WTC11 (cell line): ENCODE results near the gene CEBPA. TPM values are rescaled to one million over a fixed set of nuclear protein-coding genes. Genes with fewer than 3 reads are reported as not detected.
A peak's percentile ranks its signal among the peaks of the same experiment; 100 is the strongest.

ENCODE experiments used
- ATAC-seq: fragments of 200-7000 bp; cut with Tn5 transposase; 2 replicates; pipeline ENCODE4 v1.10.0; 2021; ENCODE audit warnings: mild to moderate bottlenecking, moderate library complexity
- CTCF ChIA-PET: fragments of 300-600 bp; sonication (Branson Sonifier 250); formaldehyde crosslinking; loops from one replicate; lab custom pipeline; 2021; ENCODE audit warnings: antibody characterized with exemption; lab: Charles Lee
- POLR2A ChIA-PET: fragments of 350-600 bp; sonication (Branson Sonifier 250); formaldehyde crosslinking; loops from one replicate; lab custom pipeline; 2021; ENCODE audit warnings: antibody characterized with exemption; lab: Charles Lee
- DNase-seq: peaks from one replicate; pipeline ENCODE4 v3.0.0; 2021; ENCODE audit warnings: low spot score
- H3K27ac Mint-ChIP-seq: 2 replicates; pipeline ENCODE4 v1.8.0; 2021; ENCODE audit warnings: mixed read lengths
- H3K27me3 Mint-ChIP-seq: 2 replicates; pipeline ENCODE4 v1.8.0; 2021; ENCODE audit warnings: low read depth, mild to moderate bottlenecking, moderate library complexity, mixed read lengths
- H3K36me3 Mint-ChIP-seq: 2 replicates; pipeline ENCODE4 v1.8.0; 2021; ENCODE audit warnings: mixed read lengths
- H3K4me1 Mint-ChIP-seq: 2 replicates; pipeline ENCODE4 v1.8.0; 2022; ENCODE audit warnings: mixed read lengths
- H3K4me3 Mint-ChIP-seq: 2 replicates; pipeline ENCODE4 v1.8.0; 2021; ENCODE audit warnings: mild to moderate bottlenecking, moderate library complexity, mixed read lengths
- H3K9me3 Mint-ChIP-seq: 2 replicates; pipeline ENCODE4 v1.8.0; 2021; ENCODE audit warnings: mixed read lengths
- CREB1 ChIP-seq: sonication (generic); formaldehyde crosslinking; IDR thresholded peaks from 2 replicates; pipeline ENCODE4 v1.8.0; 2023; ENCODE audit warnings: mild to moderate bottlenecking, missing genetic modification reagents
- GABPB1 ChIP-seq: sonication (generic); formaldehyde crosslinking; IDR thresholded peaks from 2 replicates; pipeline ENCODE4 v1.8.1; 2023; ENCODE audit warnings: mild to moderate bottlenecking, missing genetic modification reagents
- JUN ChIP-seq: sonication (generic); formaldehyde crosslinking; IDR thresholded peaks from 2 replicates; pipeline ENCODE4 v1.8.0; 2023; ENCODE audit warnings: mild to moderate bottlenecking, missing genetic modification reagents
- ZNF121 ChIP-seq: sonication (generic); formaldehyde crosslinking; IDR thresholded peaks from 2 replicates; pipeline ENCODE4 v1.8.0; 2023; ENCODE audit warnings: missing genetic modification reagents
- ZNF263 ChIP-seq: sonication (generic); formaldehyde crosslinking; IDR thresholded peaks from 2 replicates; pipeline ENCODE4 v1.8.1; 2022; ENCODE audit warnings: low read depth, mild to moderate bottlenecking, moderate library complexity, missing genetic modification reagents
- total RNA-seq: library from RNA; stranded (reverse); gene quantifications from 3 replicates; pipeline ENCODE4 v1.2.3, GENCODE V29; 2021
- TF ChIP-seq, protein P1 (sequence below): sonication (generic); formaldehyde crosslinking; IDR thresholded peaks from 2 replicates; pipeline ENCODE4 v1.8.0; 2022; ENCODE audit warnings: mild to moderate bottlenecking, missing genetic modification reagents
- TF ChIP-seq, protein P2 (sequence below): fragments of 200-600 bp; IDR thresholded peaks from 2 replicates; pipeline ENCODE4 v1.8.0; 2022; ENCODE audit warnings: antibody characterized with exemption
- TF ChIP-seq, protein P3 (sequence below): sonication (generic); formaldehyde crosslinking; IDR thresholded peaks from 2 replicates; pipeline ENCODE4 v1.8.1; 2023; ENCODE audit warnings: mild to moderate bottlenecking, missing genetic modification reagents
- TF ChIP-seq, protein P4 (sequence below): sonication (generic); formaldehyde crosslinking; IDR thresholded peaks from 2 replicates; pipeline ENCODE4 v1.8.1; 2023; ENCODE audit warnings: mild to moderate bottlenecking, missing genetic modification reagents

Gene CEBPA
- total RNA-seq, 1 experiment from 2014 or later = 5.6 TPM

DNA sequence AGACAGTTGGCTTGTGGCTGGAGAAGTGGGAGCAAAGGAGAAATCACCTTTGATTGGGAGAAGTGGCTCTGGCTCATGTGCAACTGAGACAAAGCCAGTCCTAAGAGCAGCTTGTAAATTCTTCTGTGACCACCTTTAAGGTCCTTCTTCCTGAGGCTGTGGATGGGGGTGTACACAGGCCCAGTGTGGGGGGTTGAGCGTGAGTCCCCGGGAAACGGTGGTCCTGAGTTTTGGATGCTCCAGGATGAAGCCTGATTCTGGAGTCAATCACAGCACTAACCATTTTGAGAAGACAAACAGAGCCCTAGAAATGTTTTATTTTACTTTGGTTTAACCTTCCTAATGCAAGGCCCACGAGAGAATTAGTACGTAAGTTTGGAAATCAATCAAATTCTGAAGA is 3.9 kb upstream of the CEBPA start (continued):
- TF ChIP-seq, protein P1, sequence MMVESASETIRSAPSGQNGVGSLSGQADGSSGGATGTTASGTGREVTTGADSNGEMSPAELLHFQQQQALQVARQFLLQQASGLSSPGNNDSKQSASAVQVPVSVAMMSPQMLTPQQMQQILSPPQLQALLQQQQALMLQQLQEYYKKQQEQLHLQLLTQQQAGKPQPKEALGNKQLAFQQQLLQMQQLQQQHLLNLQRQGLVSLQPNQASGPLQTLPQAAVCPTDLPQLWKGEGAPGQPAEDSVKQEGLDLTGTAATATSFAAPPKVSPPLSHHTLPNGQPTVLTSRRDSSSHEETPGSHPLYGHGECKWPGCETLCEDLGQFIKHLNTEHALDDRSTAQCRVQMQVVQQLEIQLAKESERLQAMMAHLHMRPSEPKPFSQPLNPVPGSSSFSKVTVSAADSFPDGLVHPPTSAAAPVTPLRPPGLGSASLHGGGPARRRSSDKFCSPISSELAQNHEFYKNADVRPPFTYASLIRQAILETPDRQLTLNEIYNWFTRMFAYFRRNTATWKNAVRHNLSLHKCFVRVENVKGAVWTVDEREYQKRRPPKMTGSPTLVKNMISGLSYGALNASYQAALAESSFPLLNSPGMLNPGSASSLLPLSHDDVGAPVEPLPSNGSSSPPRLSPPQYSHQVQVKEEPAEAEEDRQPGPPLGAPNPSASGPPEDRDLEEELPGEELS (CRISPR knock-in tag) = no peak
- no peak for TF ChIP-seq JUN (CRISPR knock-in tag)

DNA sequence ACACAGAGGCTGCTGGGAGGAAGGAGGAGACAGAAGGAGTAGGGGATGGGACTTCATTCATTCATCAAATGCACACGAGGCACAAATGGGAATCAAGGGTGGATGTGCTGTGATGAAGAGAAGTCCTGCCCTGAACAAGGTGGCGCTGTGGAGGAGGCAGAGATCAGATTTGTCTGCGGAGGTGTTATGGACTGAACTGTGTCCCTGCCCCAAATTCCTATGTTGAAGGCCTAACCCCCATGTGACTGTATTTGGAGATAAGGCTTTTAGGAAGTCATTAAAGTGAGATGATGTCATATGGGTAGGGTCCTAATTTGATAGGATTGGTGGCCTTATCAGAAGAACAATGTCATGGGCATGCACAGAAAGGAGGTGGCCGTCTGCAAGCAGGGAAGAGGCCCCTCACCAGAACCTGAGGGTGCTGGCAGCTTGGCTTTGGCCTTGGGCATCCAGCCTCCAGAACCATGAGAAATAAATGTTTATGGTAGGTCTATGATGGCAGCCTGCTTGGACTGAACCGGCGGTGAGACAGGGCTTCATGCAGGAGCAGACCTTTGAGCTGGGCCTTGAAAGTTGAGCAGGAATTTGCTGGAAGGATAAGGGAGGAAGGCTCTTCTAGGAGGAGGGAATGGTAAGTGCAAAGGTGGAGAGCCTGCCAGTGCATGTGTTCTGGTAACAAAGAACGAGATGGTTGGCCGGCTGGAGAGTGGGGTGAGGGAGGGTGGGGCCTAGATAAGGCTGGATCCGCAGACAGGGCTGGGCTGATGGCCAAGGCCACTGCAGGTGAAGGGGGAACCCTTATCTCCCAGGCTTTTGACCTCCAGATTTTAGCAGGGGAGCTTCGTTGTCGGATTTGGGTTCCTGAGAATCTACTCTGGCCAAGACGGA is 2.7 kb upstream of the CEBPA start:
- DNase-seq = no peak
- no peak for ATAC-seq
- CTCF ChIA-PET = interaction anchor here (1.0 kb wide), 1 partner anchor 80 kb away, joined by 3 read pairs; no protein-coding TSS in a partner anchor
- Mint-ChIP-seq H3K27me3 (peaks cover 30% of the 10 kb centered on the region), H3K27ac (no peak overlapping the region), H3K36me3 (no peaks in the 10 kb centered on the region), H3K9me3 (no peaks in the 10 kb centered on the region), H3K4me1 (peaks cover 30% of the 10 kb centered on the region), H3K4me3 (no peak overlapping the region)
- POLR2A ChIA-PET = no interaction called here
- 0 out of 2 replicates have a peak, but pooled peaks have one; percentile 10 for TF ChIP-seq GABPB1 (CRISPR knock-in tag)
- TF ChIP-seq, protein P2, sequence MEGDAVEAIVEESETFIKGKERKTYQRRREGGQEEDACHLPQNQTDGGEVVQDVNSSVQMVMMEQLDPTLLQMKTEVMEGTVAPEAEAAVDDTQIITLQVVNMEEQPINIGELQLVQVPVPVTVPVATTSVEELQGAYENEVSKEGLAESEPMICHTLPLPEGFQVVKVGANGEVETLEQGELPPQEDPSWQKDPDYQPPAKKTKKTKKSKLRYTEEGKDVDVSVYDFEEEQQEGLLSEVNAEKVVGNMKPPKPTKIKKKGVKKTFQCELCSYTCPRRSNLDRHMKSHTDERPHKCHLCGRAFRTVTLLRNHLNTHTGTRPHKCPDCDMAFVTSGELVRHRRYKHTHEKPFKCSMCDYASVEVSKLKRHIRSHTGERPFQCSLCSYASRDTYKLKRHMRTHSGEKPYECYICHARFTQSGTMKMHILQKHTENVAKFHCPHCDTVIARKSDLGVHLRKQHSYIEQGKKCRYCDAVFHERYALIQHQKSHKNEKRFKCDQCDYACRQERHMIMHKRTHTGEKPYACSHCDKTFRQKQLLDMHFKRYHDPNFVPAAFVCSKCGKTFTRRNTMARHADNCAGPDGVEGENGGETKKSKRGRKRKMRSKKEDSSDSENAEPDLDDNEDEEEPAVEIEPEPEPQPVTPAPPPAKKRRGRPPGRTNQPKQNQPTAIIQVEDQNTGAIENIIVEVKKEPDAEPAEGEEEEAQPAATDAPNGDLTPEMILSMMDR = no peak
- TF ChIP-seq CREB1 (CRISPR knock-in tag) = no peak

DNA sequence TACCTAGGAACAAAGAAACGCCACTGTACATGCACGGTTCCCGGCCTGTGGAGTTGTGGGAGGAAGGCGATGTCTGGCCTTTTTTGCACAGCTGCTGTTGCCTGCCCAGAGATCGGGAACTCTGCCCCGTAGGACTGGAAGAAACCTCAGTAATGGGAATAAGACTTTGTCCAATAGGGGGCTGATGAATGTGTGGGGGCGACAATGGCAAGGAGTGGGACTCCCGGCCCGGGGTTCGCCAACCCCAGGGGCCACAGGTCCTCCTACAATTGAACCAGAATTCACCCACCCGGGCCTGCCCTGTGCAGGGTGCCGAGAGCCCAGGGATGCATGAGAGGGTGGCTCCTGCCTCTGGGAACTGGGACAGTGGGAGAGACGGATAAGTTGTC is 2.0 kb upstream of the CEBPA start:
- ChIA-PET POLR2A (interaction anchor here (2.1 kb wide), 1 partner anchor 73 kb away, joined by 7 read pairs; no protein-coding TSS in a partner anchor), CTCF (interaction anchor here (0.7 to 2.3 kb wide), 4 partner anchors 8 to 90 kb away, joined by 3 to 15 read pairs (median 4); no protein-coding TSS in a partner anchor)
- Mint-ChIP-seq H3K36me3 (no peaks in the 10 kb centered on the region), H3K4me1 (peaks cover 30% of the 10 kb centered on the region), H3K27me3 (peaks cover 36% of the 10 kb centered on the region), H3K9me3 (no peaks in the 10 kb centered on the region), H3K4me3 (peak overlapping the region; percentile 68), H3K27ac (no peak overlapping the region)
- TF ChIP-seq, protein P3, sequence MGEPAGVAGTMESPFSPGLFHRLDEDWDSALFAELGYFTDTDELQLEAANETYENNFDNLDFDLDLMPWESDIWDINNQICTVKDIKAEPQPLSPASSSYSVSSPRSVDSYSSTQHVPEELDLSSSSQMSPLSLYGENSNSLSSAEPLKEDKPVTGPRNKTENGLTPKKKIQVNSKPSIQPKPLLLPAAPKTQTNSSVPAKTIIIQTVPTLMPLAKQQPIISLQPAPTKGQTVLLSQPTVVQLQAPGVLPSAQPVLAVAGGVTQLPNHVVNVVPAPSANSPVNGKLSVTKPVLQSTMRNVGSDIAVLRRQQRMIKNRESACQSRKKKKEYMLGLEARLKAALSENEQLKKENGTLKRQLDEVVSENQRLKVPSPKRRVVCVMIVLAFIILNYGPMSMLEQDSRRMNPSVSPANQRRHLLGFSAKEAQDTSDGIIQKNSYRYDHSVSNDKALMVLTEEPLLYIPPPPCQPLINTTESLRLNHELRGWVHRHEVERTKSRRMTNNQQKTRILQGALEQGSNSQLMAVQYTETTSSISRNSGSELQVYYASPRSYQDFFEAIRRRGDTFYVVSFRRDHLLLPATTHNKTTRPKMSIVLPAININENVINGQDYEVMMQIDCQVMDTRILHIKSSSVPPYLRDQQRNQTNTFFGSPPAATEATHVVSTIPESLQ = no peak
- TF ChIP-seq ZNF121 = 0 out of 2 replicates have a peak, but pooled peaks have one; percentile 36
- no peak for ATAC-seq
- DNase-seq = no peak

DNA sequence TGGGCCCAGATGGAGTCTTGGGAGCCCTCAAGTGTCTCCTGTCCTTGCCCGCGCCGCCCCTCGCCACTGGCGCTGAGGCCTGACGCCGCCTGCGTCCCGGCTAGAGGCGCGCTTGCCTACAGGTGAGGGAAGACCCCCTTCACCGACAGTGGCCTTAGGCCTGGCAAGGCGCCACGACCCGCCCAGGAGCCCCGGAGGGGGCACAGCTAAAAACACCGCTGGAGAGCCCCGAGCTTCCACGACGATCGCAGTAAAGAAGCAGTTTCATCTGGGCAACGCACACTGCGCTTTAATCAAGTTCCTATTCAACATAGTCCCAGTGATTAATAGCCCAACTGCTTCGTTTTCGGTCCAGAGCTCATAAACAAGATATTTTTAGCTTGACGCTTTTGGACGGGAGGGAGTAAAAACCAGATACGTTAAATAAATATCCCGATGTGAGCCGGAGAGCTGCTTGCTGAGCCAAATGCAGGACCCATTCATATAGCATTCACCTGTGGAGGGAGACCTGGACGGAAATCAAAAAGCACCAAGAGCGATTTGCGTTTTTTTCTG is 1.5 kb upstream of the CEBPA start:
- Mint-ChIP-seq H3K9me3 (no peaks in the 10 kb centered on the region), H3K36me3 (no peaks in the 10 kb centered on the region), H3K4me1 (peaks cover 30% of the 10 kb centered on the region), H3K4me3 (peak overlapping the region; percentile 68)
- CTCF ChIA-PET = interaction anchor here (0.7 to 2.3 kb wide), 8 partner anchors 8 to 120 kb away, joined by 3 to 15 read pairs (median 6); no protein-coding TSS in a partner anchor
- TF ChIP-seq, protein P4, sequence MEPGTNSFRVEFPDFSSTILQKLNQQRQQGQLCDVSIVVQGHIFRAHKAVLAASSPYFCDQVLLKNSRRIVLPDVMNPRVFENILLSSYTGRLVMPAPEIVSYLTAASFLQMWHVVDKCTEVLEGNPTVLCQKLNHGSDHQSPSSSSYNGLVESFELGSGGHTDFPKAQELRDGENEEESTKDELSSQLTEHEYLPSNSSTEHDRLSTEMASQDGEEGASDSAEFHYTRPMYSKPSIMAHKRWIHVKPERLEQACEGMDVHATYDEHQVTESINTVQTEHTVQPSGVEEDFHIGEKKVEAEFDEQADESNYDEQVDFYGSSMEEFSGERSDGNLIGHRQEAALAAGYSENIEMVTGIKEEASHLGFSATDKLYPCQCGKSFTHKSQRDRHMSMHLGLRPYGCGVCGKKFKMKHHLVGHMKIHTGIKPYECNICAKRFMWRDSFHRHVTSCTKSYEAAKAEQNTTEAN = 0 out of 2 replicates have a peak, but pooled peaks have one; percentile 0
- no peak for TF ChIP-seq ZNF263 (CRISPR knock-in tag)
- TF ChIP-seq, all 79 proteins: peak for 1
- Mint-ChIP-seq H3K27me3 (peaks cover 41% of the 10 kb centered on the region), H3K27ac (no peak overlapping the region)
- DNase-seq (no peak), ATAC-seq (0 out of 2 replicates have a peak, but pooled peaks have one; percentile 1)
- POLR2A ChIA-PET = interaction anchor here (2.1 kb wide), 2 partner anchors 70 to 74 kb away, joined by 7 to 12 read pairs; partner anchors contain the start of gene CEBPG
